ENCODE measurements around the gene SCN1B. TPM values are rescaled to one million over a fixed set of nuclear protein-coding genes. Genes with fewer than 3 reads are reported as not detected.
"Not testable (repeated sequence)": the region's sequence is repeated elsewhere in the genome, so short reads cannot be mapped to it uniquely, and the experiment has no call there.

SCN1B gene
- total RNA-seq, 2 donors from 2014 or later, result 1.4 to 1.5 TPM

DNA sequence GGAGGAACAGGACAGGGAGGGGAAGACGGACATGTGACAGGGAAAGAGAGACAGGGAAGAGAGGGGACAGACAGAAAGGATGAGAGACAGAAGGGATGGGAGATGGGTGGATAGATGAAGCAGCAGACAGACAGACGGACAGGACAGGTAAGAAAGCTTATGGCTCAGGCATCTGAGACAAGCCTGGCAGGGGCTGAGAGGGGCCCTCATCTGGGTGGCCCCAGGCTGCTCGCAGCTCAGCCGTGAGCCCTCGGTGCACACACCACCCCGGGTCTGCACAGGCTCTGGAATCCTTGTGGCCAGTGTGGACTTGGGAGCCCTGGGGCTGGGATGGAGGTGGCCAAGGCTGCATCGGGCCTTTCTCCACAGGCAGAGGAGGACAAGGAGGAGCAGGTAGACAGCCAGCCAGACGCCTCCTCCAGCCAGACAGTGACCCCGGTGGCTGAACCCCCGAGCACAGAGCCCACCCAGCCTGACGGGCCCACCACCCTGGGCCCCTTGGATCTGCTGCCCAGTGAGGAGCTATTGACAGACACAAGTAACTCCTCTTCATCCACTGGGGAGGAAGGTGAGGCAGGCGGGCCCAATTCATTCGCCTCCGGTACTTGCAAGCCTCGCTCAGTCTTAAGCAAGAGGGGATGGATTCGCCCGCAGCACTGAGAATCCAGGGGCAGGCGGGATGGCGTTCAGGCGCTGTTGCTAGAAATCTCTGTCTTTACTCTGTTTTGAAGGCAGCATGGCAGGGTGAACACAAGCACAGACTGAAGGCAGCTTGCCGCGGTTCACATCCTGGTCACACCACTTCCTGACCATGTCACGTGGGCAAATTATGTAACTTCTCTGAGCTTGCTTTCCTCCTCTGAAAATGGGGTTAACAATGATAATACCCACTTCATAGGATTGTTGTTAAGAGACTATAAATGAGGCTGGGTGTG lies 16.2 kb upstream of the SCN1B start:
- H3K27ac Mint-ChIP-seq, result no peak overlapping the region
- no peak for DNase-seq

DNA sequence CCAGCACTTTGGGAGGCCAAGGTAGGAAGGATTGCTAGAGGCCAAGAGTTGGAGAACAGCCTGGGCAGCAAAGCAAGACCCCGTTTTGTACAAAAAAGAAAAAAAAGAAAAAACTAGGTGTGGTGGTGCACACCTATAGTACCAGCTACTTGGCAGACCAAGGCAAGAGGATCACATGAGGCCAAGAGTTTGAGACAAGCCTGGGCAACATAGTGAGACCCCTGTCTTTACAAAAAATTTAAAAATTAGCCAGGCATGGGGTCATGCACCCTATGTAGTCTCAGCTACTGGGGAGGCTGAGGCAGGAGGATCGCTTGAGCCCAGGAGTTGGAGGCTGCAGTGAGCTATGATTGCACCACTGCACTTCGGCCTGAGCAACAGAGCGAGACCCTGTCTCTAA lies 15.5 kb upstream of the SCN1B start:
- not testable (repeated sequence) for H3K4me1 Mint-ChIP-seq; H3K4me3 ChIP-seq (ENCODE audit: low read length); H3K27ac Mint-ChIP-seq; H3K9me3 Mint-ChIP-seq; H3K9ac ChIP-seq (ENCODE audit: extremely low read depth, low read length, poor library complexity, severe bottlenecking); H3K27ac ChIP-seq (ENCODE audit: low read depth, low read length); H3K4me1 ChIP-seq (ENCODE audit: control insufficient read depth, insufficient read depth, low read length); H3K4me3 Mint-ChIP-seq; H3K9me3 ChIP-seq (ENCODE audit: control insufficient read depth, low read length); H3K27me3 ChIP-seq (ENCODE audit: control insufficient read depth, insufficient read depth, low read length, poor library complexity, severe bottlenecking); DNase-seq; H3K27me3 Mint-ChIP-seq (ENCODE audit: insufficient read depth)
- H3K36me3 Mint-ChIP-seq (ENCODE audit: low read depth), result peaks cover 72% of the 10 kb centered on the region
- peaks cover 87% of the 10 kb centered on the region for H3K36me3 ChIP-seq (ENCODE audit: control insufficient read depth, insufficient read depth, low read length)
- 95 to 100% methylated on average over 2 to 4 of the region's 4 CpGs for WGBS, 2 experiments (ENCODE audit: insufficient coverage in 1 of 2, insufficient read length in 1 of 2)

More for the DNA sequence above, 16.2 kb upstream of the SCN1B start:
- Histone ChIP-seq H3K27me3 (ENCODE audit: control insufficient read depth, insufficient read depth, low read length, poor library complexity, severe bottlenecking) (no peaks in the 10 kb centered on the region), H3K4me1 (ENCODE audit: control insufficient read depth, insufficient read depth, low read length) (no peaks in the 10 kb centered on the region), H3K9ac (ENCODE audit: extremely low read depth, low read length, poor library complexity, severe bottlenecking) (no peak overlapping the region), H3K4me3 (ENCODE audit: low read length) (no peak overlapping the region), H3K36me3 (ENCODE audit: control insufficient read depth, insufficient read depth, low read length) (peaks cover 87% of the 10 kb centered on the region), H3K9me3 (ENCODE audit: control insufficient read depth, low read length) (no peaks in the 10 kb centered on the region), H3K27ac (ENCODE audit: low read depth, low read length) (no peak overlapping the region)
- H3K4me3 Mint-ChIP-seq, result no peak overlapping the region
- no peaks in the 10 kb centered on the region for H3K9me3 Mint-ChIP-seq
- H3K27me3 Mint-ChIP-seq (ENCODE audit: insufficient read depth), result no peaks in the 10 kb centered on the region
- H3K36me3 Mint-ChIP-seq (ENCODE audit: low read depth), result peaks cover 74% of the 10 kb centered on the region
- TF ChIP-seq, protein P1, sequence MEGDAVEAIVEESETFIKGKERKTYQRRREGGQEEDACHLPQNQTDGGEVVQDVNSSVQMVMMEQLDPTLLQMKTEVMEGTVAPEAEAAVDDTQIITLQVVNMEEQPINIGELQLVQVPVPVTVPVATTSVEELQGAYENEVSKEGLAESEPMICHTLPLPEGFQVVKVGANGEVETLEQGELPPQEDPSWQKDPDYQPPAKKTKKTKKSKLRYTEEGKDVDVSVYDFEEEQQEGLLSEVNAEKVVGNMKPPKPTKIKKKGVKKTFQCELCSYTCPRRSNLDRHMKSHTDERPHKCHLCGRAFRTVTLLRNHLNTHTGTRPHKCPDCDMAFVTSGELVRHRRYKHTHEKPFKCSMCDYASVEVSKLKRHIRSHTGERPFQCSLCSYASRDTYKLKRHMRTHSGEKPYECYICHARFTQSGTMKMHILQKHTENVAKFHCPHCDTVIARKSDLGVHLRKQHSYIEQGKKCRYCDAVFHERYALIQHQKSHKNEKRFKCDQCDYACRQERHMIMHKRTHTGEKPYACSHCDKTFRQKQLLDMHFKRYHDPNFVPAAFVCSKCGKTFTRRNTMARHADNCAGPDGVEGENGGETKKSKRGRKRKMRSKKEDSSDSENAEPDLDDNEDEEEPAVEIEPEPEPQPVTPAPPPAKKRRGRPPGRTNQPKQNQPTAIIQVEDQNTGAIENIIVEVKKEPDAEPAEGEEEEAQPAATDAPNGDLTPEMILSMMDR (conservative IDR thresholded peaks at IDR 0.05), result no peak
- WGBS, 2 experiments (ENCODE audit: insufficient coverage in 1 of 2, insufficient read length in 1 of 2), result 94 to 98% methylated on average over 12 to 23 of the region's 23 CpGs
- H3K4me1 Mint-ChIP-seq, result no peaks in the 10 kb centered on the region

DNA sequence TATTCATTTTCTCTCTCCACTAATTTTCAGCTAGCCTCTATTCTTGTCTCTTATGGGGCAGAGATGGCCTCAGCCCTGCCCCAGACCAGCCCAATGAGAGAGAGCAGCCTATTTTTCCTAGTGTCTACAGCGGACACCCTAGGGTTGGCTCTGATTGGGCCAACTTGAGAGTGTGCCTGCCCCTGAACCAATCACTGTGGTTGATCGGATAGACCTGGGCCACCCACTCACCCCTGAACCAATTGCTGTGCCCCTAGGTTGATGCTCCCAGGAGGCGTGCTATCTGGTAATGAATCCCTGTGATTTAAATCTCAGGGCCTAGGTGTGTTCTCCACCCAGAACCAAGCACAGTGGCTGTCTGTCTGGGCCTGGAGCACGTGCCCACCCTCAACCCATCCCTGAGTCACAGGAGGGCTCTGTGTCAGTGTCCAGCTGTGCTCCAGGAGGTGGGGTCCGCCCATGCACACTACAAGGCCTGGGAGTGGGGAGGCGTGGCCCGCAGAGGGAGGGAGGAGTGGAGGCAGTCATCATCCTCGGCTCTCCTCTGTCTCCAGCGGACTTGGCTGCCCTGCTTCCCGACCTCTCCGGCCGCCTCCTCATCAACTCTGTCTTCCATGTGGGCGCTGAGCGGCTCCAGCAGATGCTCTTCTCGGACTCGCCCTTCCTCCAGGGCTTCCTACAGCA lies 14.9 kb upstream of the SCN1B start:
- Mint-ChIP-seq H3K9me3 (no peaks in the 10 kb centered on the region), H3K27me3 (ENCODE audit: insufficient read depth) (no peaks in the 10 kb centered on the region), H3K27ac (no peak overlapping the region), H3K36me3 (ENCODE audit: low read depth) (peaks cover 72% of the 10 kb centered on the region), H3K4me1 (no peaks in the 10 kb centered on the region), H3K4me3 (no peak overlapping the region)
- DNase-seq, result no peak
- Histone ChIP-seq H3K36me3 (ENCODE audit: control insufficient read depth, insufficient read depth, low read length) (peaks cover 87% of the 10 kb centered on the region), H3K9ac (ENCODE audit: extremely low read depth, low read length, poor library complexity, severe bottlenecking) (no peak overlapping the region), H3K4me3 (ENCODE audit: low read length) (no peak overlapping the region), H3K27me3 (ENCODE audit: control insufficient read depth, insufficient read depth, low read length, poor library complexity, severe bottlenecking) (no peaks in the 10 kb centered on the region), H3K9me3 (ENCODE audit: control insufficient read depth, low read length) (no peaks in the 10 kb centered on the region), H3K4me1 (ENCODE audit: control insufficient read depth, insufficient read depth, low read length) (no peaks in the 10 kb centered on the region), H3K27ac (ENCODE audit: low read depth, low read length) (no peak overlapping the region)
- TF ChIP-seq, protein P1 (conservative IDR thresholded peaks at IDR 0.05), result no peak
- 84 to 93% methylated on average over 8 to 16 of the region's 16 CpGs for WGBS, 2 experiments (ENCODE audit: insufficient coverage in 1 of 2, insufficient read length in 1 of 2)

All from endodermal cell (in vitro differentiated cells).